Measurements from ENCODE around the gene PRPF8.

The PRPF8 gene

DNA sequence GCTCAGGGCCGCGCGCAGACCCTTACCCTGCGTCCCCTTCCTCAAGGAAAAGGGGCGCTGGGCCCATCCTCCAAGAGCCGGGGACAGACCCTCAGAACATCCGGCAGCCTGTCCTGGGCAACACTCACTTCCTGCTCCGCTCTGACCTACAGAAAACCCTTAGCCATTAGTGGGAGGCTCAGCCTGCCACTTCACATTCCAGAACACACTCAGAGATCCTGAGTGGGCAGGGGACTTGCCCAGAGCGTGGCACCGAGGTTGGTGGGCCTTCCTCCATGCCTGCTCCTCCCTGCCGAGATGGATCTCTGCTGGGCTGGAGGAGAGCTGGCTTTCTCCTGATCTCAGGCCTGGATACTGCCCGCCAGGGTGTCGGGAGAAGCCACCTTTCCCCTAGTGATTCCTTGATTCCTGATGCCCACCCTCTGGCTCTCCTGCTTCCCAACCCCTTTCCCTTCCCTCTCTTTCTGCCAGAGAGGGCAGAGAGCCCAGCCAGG lies 40.6 kb downstream of the PRPF8 start:
- DNase-seq, result no peak

DNA sequence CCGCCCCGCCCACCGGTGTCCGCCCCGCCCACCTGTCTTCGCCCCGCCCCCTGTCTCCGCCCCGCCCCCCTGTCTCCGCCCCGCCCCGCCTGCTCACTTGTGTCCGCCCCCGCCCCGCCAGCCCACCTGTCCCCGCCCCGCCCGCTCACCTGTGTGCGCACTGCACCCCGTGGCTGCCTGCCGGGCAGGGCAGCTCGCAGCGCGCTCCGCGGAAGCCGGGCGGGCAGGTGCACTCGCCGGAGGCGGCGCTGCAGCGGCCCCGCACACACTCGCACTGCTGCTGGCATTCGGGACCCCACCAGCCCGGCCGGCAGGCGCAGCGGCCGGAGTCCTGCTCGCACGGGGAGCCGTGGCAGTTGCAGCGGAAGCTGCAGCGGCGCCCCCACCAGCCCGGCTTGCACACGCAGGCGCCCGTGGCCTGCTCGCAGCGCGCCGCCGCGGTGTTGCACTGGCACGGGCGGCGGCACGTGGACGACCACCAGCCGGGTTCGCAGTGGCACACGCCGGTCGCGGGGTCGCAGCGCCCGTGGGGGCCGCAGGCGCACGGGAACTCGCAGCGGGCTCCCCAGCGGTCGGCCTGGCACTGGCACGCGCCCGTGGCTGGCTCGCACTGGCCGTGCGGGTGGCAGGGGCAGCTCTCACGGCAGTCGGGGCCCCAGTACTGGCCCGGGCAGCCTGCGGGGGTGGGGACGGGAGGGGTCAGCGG lies 41.2 kb downstream of the PRPF8 start:
- DNase-seq, result peak; percentile 56

DNA sequence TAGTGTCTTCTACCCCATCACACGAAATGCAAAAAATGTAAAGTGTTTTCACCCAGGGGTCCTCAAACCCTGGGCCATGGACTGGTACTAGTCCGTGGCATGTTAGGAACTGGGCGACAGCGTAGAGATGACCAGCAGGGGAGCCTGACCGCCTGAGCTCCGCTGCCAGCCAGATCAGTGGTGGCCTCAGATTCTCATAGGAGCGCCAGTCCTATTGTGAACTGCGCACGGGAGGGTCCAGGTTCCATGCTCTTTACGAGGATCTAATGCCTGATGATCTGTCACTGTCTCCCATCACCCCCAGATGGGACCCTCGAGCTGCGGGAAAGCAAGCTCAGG lies 43.6 kb downstream of the PRPF8 start:
- DNase-seq, result no peak

DNA sequence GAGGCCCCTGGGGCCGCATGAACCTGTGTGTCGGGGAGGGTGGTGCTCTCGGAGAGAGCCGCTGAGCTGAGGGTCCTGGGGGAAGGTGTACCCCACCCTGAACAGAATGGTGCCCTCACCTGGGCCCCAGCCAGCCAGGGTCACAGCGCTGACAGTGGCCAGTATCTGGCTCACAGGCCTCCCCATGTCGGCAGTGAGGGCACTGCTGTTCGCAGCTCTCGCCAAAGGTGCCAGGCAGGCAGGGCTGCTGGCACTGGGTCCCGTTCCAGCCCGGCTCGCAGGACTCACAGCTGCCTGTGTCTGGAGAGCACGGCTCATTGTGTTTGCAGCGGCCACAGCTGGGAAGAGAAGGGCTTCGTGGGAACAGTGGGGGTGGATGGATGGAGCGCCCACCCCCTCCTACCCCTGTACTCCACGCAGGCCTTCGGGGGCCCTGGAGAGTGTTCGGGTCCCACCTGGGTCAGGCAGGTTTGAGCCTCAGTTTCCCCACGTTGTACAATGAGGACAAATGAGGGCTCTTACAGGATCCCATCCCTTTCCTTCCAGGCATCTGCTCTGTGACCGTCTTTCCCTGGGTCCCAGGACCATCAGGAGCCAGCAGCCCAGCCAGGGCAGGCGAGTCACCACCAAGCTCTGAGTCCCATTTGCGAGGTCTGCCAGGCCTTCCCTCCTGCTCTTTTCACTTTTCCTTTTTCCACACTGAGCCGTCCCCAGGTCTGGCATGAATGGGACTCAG lies 44.2 kb downstream of the PRPF8 start:
- DNase-seq, result no peak

DNA sequence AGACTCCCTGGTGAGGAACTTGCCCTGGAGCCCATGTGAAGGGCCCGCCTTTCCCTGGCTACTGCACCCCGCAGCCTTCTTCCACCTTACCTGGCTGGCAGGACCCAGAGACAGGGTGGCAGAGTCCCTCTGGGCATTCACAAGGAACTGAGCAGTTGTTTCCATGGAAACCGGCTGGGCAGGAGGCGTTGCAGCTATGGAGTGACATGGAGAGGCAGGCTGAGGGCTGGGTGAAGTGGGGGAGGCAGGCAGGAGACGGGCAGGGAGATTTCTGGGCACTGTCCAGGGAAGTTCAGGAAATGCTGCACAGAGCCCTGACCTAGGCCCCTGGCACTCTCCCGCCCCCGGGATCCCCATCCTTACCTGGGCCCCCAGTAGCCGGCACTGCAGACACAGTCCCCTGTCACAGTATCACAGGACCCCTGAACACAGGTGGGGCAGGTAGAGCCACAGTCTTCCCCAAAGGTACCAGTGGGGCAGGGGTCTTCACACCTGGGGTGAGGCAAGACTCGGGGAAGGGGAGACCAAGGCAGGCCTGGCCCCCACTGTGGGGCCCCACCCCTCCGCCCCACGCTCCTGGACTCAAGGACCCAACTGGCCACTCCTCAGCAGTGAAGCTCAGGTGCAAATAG lies 45.0 kb downstream of the PRPF8 start:
- no peak for DNase-seq

DNA sequence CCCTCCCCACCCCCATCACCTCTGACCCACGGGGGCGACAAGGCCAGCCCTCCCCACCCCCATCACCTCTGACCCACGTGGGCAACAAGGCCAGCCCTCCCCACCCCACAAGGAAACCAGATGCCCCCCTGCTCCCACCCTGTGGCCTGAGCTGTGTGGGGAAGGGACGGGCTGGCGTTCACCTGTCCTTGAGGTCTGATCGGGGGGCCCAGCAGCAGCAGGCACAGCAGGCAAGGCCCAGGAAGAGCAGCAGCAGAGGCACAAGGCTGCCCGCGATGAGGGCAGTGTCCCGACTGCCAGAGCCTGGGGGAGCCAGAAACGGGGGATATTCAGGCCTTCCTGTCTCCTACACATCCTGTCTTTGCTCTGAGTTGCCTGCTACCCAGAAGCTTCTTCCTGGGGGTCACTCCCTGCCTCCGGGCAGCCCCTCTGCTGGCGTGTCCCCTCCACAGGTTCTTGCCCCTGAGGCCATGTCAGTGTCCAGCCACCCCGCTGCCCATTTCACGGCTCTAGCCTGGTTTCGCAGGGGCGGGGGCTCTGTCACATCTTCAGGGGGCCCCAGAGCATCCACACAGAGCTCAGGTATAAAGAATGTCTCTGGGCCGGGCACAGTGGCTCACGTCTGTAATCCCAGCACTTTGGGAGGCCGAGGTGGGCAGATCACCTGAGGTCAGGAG lies 45.9 kb downstream of the PRPF8 start:
- no peak for DNase-seq

DNA sequence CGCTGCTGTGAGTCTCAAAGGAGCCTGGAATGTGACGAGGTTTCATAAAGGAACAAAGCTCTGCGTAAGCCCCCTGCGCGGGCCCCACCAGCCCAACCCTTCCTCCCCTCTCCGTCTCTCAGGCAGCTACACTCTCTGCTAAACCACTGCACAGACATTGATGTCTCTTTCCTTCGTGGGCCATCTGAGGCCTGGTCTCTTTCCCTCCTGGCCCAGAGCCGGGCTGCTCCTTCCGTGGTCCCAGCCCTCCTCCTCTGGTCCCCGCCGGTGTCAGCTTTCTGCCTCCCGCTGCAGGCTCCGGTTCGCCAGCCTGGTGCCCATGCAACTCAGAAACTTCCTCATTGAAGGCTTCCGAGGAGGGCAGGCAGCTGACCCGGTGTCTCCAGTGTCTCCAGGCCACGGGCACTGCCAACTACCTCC lies 46.5 kb downstream of the PRPF8 start:
- DNase-seq, result peak; percentile 55

DNA sequence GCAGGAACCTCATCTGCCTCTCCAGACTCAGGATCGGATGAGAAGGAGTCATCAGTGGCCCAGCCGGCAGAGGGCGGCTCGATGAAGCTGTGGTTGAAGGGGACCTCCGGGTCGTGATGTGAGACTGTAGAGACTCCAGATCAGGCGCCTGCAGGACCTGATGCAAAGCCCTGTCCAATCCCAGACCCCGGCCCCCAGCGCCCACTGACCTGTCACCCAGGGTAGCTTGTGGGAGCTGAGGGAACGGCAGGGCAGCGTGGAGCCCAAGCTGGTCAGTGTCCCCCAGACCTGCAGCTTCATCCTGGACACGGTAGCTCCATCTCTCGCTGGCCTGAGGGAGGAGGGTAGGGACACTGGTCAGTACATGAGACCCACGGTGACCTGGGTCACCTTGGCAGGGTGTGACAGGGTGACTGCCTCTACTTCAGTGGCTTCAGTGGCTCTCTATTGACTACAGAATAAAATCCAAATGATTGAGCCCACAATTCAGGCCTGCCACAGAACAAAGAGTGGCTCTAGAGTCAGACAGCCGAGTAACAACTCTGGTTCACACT lies 47.9 kb downstream of the PRPF8 start:
- no peak for DNase-seq

DNA sequence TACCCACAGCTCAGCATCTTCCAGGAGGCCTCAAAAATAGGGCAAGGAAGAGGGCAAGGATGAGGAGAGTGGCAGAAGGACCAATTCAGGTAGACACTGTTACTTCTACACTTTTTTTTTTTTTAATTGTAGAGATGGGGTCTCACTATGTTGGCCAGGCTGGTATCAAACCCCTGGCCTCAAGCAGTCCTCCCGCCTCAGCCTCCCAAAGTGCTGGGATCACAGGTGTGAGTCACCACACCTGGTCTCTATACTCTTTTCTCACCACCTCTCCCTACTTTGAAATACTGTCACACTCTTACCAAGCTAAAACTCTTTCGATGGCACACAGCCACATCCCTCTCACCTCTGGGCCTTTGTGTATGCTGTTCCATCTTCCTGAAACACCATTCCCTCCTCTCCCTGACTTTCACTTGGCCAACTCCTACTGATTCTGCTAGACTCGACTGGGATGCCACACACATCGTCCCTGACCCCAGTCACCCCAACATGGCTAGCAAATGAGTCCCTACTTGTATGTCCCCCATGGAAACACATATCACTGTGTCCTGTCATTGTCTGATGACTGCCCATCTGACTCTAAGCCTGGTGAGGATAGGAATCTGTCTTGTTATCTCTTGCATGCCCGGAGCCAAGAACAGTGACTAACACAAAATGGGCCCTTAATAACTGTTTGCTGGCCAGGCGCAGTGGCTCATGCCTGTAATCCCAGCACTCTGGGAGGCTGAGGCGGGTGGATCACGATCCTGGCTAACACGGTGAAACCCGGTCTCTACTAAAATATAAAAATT lies 48.8 kb downstream of the PRPF8 start:
- DNase-seq, result no peak

DNA sequence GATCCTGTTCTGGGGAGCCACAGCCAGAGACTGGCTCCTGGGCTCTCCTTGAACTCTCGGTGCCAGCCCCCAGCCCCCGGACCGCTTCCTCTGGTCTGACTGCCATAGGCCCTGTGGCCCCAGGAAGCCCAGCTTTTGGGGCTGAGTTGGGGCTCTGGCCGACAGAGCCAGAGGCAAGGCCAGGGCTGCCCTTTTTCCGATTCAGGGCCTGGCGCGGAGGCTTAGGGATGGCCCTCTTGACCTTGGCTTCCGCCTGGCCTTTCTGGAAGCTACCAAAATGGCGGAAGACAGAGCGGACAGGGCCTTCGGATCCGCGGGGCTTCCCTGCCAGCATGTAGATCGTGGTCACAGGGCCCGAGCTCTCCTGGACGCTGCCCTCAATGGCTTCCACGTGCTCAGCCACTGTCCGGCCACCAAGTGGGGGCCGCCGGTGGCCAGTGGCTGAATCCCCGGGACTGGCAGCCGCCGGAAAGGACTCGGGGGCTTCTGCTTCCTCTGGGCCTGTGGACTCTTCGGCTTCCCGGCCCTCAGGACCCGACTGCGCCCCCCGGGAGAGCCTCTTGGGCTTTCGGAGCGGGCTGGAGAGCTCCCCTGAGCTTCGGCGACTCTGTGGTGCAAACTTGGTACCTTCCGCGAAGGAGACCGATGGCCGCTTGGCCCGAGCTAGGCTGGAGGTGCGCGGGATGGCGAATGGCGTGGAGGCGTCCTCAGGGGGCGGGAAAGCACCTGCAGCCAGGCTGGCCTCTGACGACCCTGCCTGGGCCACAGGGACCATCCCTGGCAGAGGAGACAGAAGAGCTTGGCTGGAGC lies 49.6 kb downstream of the PRPF8 start:
- no peak for DNase-seq

DNA sequence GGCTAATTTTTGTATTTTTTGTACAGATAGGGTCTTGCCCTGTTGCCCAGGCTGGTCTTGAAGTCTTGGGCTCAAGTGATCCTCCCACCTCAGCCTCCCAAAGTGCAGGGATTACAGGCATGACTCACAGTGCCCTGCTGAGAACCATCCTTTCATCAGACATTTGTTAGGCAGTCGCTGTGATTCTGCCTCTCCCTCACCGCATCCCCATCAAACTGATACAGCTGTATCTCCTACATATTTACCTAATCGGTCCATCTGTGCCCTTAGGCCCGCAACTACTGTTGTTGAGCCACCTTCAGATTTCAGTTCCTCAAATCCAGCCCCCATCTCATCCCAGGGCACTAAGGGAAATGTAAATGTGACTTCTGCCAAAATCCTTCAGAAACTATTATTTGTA lies 54.0 kb downstream of the PRPF8 start:
- no peak for DNase-seq

DNA sequence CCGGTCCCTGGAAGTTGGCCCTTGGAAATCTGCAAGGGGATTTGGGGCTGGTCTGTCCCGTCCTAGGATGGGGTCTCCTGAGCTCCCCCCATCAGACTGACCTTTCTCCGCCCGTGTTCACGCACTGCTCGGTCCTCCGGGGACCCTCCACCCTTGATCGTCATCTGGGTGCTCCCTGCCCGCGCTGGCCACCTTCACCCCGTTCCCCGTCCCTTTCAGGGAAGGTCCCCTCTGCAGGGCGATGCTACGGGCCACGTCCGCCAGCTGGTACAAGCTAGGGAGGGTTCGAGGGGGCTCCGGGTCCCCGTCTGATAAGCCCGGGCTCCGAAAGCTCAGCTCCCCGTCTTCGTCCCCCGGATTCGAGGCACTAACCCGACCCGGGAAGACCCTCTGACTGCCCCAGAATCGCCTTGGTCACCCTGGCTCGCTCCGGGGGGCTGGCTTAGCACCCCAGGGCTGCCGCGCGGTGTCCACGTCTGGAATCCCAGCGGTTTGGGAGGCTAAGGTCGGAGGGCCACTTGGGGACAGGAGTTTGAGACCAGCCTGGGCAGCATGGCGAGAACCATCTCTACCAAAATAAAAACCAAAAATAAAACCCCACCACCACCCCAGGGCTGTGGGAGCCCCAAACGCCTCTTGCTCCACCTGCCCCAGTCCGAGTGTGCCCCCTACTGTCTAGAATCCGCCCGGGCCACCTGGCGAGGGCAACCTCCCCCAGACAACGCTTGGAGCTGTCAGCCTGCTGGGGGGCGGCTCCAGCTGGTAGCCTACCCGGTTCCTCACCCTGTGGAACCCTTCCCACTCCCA lies 55.0 kb downstream of the PRPF8 start:
- DNase-seq, result peak; percentile 61

DNA sequence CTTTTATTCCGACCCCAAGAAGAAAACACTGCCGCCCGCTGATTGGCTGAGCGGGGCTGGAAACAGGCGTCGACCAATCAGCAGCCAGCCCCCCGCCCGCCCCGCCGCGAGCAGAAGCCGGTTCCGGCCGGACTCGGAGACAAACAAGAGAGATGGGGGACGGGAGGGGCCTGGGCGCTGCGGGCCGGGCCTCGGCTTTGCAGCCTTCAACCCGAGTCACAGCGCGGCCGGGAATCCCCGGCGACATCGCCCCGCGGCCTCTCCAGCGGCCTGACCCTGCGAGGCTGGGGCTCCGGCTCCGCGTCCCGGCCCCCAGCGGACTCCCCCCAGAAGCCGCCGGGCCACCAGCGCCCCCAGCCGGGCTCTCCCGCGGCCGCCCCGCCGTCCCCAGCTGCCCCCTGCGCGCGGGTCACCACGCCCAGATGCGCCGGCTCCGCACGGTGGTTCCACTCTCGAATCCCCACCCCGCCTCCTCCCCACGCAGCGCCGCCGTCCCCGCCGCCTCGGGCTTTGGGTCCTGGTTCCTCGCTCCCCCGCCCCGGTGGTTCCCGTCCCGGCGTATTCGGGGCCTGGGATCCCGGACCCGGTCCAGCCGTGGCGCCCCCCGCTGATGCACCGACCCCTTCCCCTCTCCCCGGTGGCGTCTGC lies 55.7 kb downstream of the PRPF8 start:
- DNase-seq, result peak; percentile 95

DNA sequence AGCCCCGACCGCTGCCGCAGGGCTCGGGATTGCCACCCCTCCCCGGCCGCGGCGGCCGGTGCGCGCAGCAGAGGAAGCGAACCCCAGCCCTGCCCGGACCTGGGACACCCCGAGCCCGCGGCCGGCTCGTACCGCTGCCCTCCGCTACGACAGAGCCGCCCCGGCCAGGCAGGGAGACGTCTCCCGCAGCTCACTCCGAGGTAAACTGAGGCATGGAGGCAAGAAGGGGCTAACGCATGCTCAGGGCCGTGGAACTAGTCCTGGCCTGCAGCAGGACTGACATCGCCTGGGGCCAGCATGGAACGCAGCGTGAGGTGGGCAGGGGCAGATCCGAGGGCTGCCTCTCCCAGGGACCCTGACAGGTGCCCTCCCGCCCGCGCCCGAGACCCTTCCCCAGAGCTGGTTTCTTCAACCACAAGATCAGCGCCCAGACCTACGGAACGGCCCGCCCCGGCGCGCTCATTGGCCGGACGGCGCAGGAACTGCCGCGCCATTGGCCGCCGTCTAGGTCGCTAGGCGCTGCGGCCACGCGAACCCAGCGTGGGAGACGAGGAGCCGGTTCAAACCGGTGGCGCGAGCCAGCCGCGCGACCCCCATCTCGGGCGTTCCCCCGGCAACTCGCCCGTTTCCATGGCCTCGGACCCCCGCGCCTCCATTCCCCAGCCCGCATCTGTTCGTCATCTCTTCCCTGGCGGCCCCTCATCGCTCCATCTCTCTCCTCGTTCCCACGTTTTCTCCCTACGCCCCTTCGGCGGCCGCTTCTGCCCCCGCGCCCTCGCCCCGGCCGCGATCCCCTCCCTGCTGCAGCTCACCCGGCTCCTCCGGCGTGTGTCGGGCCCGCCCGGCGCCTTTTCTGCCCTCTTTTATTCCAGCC lies 56.4 kb downstream of the PRPF8 start, which contains the start of gene SLC43A2:
SLC43A2 (minus strand) TSS at position 853 of the 874 bp plus-strand sequence. CDS start 960 bp downstream, outside the sequence.
- peak; percentile 85 for DNase-seq

DNA sequence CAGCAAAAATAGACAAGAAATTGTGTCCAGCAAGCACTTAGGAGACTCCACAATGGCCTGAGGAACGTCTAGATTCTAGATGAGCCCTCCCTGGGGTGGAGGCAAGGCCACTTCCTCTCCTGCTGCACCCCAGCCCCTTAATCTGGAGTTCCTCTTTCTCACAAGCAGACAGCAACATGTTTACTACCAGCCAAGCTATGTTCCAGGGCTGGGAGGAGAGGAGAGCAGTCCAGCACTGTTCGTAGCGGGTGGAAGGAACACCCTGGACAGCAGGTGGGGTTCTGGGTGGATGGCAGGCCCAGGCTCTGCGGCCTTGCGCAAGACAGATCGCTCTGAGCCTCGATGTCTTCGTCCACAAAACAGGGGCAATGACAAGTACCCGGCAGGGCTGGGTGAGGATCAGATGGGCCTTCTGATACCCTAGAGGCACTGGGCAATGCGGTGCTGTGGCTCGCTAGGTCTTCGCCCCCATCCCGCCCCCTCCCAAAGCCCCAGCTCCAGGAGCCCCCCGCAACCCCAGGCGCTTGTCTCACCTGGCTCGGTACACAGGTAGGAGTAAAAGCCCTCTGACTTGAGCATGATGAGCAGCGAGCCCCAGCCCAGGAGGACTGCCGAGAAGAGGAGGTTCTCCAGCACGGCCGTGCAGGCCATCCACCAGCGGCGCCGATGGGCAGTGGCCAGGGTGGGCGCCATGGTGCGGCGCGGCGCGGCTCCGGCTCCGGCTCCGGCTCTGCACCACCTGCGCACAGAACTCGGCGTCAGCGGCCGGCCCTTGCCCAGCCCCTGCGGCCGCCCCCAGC lies 57.3 kb downstream of the PRPF8 start:
- DNase-seq, result no peak

DNA sequence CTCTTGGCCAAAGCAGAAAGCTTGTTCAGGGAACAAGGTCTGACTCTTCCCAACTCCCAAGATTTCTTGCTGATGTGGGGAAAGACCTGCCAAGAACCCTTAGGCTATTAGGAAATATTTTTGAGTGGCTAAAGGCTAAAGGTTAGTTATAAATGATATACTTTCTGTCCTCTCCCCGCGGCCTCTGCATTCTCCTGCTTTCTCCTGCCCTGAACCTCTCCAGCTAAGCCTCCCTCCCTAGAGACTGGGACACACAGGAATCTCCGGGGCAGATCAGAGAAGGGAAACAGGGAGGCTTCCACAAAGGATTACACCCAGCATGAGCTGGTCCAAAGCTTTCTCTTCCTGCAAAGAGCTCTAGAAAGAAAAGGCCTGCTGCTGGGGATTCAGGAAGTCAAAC lies 58.3 kb downstream of the PRPF8 start:
- DNase-seq, result no peak

DNA sequence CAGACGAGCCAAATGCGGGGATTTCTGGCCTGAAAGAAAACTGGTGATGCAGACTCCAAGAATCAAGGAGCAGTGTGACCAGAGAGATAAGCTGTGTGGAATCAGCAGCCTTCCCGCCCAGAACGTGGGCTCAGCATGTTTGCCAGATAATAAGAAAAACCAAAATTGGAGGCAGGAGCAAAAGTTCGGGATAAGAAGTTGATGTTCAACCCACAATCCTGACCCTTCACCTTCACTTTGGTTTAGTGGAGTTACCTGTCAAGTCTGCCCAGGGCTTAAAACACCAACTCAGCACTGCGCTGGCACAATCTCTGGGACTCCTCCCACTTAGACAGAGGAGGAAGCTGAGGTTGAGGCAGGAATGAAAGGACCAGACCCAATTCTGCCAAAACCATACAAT lies 59.1 kb downstream of the PRPF8 start:
- DNase-seq, result no peak

DNA sequence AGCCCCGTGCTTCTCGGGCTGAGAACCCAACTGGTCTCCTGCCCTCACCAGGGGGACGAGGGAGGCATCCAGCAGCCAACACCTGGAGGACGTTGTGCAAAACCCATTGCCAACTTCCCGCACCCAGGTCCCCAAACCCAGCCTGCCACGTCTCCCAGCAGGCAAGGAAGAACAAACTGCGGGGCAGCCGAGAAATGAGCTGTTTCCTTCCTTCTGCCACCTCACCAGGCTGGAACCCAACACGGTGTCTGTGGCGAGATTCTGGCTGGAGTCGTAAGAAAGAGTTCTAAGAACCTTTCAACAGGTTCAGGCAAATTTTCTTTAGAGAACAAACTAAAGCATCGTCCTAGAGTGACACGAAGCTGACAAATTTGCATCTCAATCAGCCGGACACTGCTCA lies 59.6 kb downstream of the PRPF8 start:
- DNase-seq, result no peak

All from right forelimb (tissue), 1 donor.